ENCODE data around the gene ADRM1. TPM values are rescaled to one million over a fixed set of nuclear protein-coding genes. Genes with fewer than 3 reads are reported as not detected.

ADRM1 gene
- total and polyA plus RNA-seq, 12 donors, result 50.6 to 254 (median 126) TPM

GRCh38 chr20:62312662-62312977, 9.8 kb downstream of the ADRM1 start:
- no peak overlapping the region for H3K4me3 ChIP-seq
- no peaks in the 10 kb centered on the region for H3K27me3 ChIP-seq
- H3K36me3 ChIP-seq (replicated peaks in 1 of 2), result peaks cover 0 to 90% of the 10 kb centered on the region in 2 donors
- intact Hi-C loops (cut with DNase I), result no loop called here
- WGBS, 4 donors, result 40 to 97% (median 91%) methylated on average over 1 to 16 of the region's 16 CpGs
- H3K9me3 ChIP-seq (replicated peaks in 1 of 3), result no peaks in the 10 kb centered on the region
- TF ChIP-seq POLR2A (IDR thresholded peaks at IDR 0.05), result no peak
- TF ChIP-seq CTCF (IDR thresholded peaks at IDR 0.05), result no peak
- no peak overlapping the region for H3K27ac ChIP-seq
- H3K4me1 ChIP-seq (replicated peaks in 1 of 2), result peaks cover 0 to 5% of the 10 kb centered on the region in 2 donors
- no peak for DNase-seq

- intact Hi-C loops (cut with DNase I), result no loop called here
- WGBS, 4 donors, result 92 to 97% (median 95%) methylated on average over 7 to 26 of the region's 26 CpGs
- no peak for DNase-seq
- no peak overlapping the region for H3K4me3 ChIP-seq
- peaks cover 0 to 1% of the 10 kb centered on the region in 2 donors for H3K4me1 ChIP-seq (replicated peaks in 1 of 2)
- no peaks in the 10 kb centered on the region for H3K27me3 ChIP-seq
- no peak overlapping the region for H3K27ac ChIP-seq
- peaks cover 0 to 86% of the 10 kb centered on the region in 2 donors for H3K36me3 ChIP-seq (replicated peaks in 1 of 2)
- H3K9me3 ChIP-seq (replicated peaks in 1 of 3), result no peaks in the 10 kb centered on the region
- no peak for TF ChIP-seq POLR2A (IDR thresholded peaks at IDR 0.05)
- no peak for TF ChIP-seq CTCF (IDR thresholded peaks at IDR 0.05)
Measured at GRCh38 chr20:62313021-62313420, 10.2 kb downstream of the ADRM1 start.

GRCh38 chr20:62313460-62314338, 10.9 kb downstream of the ADRM1 start:
- no peaks in the 10 kb centered on the region for H3K27me3 ChIP-seq
- no peak for DNase-seq
- peaks cover 0 to 79% of the 10 kb centered on the region in 2 donors for H3K36me3 ChIP-seq (replicated peaks in 1 of 2)
- no peak overlapping the region for H3K4me3 ChIP-seq
- no peaks in the 10 kb centered on the region for H3K9me3 ChIP-seq (replicated peaks in 1 of 3)
- 91 to 92% (median 92%) methylated on average over 30 to 55 of the region's 55 CpGs for WGBS, 4 donors
- H3K27ac ChIP-seq, result no peak overlapping the region
- TF ChIP-seq POLR2A (IDR thresholded peaks at IDR 0.05) (no peak), CTCF (IDR thresholded peaks at IDR 0.05) (no peak)
- no peaks in the 10 kb centered on the region for H3K4me1 ChIP-seq (replicated peaks in 1 of 2)
- intact Hi-C loops (cut with DNase I), result no loop called here

GRCh38 chr20:62314339-62314638, 11.5 kb downstream of the ADRM1 start:
- H3K4me1 ChIP-seq (replicated peaks in 1 of 2), result no peaks in the 10 kb centered on the region
- TF ChIP-seq CTCF (IDR thresholded peaks at IDR 0.05), result no peak
- no peak for TF ChIP-seq POLR2A (IDR thresholded peaks at IDR 0.05)
- H3K9me3 ChIP-seq (replicated peaks in 1 of 3), result no peaks in the 10 kb centered on the region
- no peaks in the 10 kb centered on the region for H3K27me3 ChIP-seq
- H3K4me3 ChIP-seq, result no peak overlapping the region
- intact Hi-C loops (cut with DNase I), result no loop called here
- no peak for DNase-seq
- no peak overlapping the region for H3K27ac ChIP-seq
- WGBS, 4 donors, result 80 to 95% (median 92%) methylated on average over 1 to 12 of the region's 12 CpGs
- H3K36me3 ChIP-seq (replicated peaks in 1 of 2), result peaks cover 0 to 79% of the 10 kb centered on the region in 2 donors

Measured in adrenal gland (tissue), 12 donors.